ENCODE data around the gene ABCC8.

GRCh38 chr11:17393472-17393871 lies 83.2 kb downstream of the ABCC8 start:
- TF ChIP-seq POLR2A (conservative IDR thresholded peaks at IDR 0.05) = no peak
- TF ChIP-seq TRIM24 (IDR thresholded peaks at IDR 0.05) = no peak
- no peak for TF ChIP-seq HBP1 (CRISPR knock-in tag; IDR thresholded peaks at IDR 0.05)
